Measurements from ENCODE around the gene PTGFRN.

- TF ChIP-seq EZH2phosphoT487 (IDR thresholded peaks at IDR 0.05; ENCODE audit: low read depth) = no peak
- TF ChIP-seq CTCF (IDR thresholded peaks at IDR 0.05; ENCODE audit: low read depth, low read length) = no peak
These were observed 35.9 kb upstream of the PTGFRN start for GRCh38 chr1:116873680-116874271.
